GM21367 (cell line): Measurements from ENCODE around the gene AFG3L2.

Experiments
- ATAC-seq: cut with Tn5 transposase; IDR thresholded peaks from one replicate; pipeline ENCODE4 v1.9.1; 2021; ENCODE audit not compliant: unreplicated experiment

The AFG3L2 gene

DNA sequence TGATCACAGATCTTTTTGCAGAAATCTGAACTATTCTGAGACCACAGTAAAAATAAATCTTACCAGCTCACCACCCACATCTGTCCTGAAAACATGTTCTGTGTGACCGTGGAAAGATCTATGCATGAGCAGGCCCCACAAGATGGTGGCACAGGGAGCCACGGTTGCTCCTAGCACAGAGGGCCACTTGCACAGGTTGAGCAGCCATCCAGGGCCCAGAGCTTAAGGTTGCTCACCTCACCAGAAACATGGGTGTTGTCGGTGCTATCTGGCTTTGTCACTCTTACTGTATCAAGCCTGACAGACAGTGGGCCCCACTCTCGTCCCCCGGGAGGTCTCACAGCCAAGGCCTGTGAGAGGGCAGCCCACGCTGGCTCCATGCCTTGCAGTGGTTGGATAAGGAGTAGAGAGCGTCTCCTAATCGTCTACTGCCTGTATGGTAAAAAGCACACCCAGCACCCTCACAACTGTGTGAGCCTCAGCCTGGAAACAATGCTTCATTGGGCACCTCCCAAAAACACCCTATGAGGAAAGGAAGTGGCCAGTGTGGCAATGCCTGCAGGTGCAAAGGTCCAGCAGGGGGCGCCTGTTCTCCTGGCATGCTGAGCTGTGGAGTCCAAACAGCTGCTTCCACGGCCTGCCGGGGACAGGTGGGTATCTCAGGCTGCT, 49.4 kb downstream of the AFG3L2 start:
- ATAC-seq: peak; percentile 52

DNA sequence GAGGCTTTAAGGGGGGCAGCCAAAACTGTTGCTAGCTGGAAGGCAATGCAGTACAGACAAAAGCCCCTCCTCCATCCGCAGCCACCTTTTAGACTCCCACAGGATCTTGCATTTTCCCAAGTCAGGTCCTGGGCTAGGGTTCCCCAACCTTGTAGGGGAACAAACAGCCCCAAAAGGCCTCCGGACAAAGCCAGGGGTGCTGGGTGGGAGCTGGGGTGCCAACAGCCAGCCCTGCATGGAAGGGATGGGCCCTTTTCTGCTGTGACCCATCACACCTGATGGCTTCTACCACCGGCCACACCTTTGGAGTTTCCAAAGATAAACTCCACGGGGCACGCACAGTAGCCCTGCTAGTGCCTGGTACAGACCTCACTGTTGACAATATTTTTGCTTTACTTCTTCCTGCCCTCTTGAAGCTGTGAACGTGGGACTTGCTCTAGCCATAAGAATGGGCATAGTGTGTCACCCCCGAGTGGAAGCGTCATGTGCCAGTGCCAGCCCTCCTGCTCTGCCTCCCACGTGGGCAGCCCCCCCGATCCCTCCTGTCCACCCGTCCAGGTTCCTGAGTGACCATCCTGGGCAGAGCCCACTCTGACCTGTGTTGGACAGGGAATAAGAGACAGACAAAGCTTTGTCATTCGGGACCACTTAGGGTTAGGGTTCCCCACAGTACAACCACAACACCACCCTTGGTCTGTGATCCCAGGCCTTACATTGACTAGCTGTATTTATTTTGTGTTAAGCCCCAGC, 50.1 kb downstream of the AFG3L2 start:
- no peak for ATAC-seq

DNA sequence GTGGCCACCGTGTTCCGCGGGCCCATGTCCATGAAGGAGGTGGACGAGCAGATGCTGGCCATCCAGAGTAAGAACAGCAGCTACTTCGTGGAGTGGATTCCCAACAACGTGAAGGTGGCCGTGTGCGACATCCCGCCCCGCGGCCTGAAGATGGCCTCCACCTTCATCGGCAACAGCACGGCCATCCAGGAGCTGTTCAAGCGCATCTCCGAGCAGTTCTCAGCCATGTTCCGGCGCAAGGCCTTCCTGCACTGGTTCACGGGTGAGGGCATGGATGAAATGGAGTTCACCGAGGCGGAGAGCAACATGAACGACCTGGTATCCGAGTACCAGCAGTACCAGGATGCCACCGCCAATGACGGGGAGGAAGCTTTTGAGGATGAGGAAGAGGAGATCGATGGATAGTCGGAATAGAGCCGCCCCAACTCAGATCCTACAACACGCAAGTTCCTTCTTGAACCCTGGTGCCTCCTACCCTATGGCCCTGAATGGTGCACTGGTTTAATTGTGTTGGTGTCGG, 51.2 kb downstream of the AFG3L2 start:
- ATAC-seq: no peak

DNA sequence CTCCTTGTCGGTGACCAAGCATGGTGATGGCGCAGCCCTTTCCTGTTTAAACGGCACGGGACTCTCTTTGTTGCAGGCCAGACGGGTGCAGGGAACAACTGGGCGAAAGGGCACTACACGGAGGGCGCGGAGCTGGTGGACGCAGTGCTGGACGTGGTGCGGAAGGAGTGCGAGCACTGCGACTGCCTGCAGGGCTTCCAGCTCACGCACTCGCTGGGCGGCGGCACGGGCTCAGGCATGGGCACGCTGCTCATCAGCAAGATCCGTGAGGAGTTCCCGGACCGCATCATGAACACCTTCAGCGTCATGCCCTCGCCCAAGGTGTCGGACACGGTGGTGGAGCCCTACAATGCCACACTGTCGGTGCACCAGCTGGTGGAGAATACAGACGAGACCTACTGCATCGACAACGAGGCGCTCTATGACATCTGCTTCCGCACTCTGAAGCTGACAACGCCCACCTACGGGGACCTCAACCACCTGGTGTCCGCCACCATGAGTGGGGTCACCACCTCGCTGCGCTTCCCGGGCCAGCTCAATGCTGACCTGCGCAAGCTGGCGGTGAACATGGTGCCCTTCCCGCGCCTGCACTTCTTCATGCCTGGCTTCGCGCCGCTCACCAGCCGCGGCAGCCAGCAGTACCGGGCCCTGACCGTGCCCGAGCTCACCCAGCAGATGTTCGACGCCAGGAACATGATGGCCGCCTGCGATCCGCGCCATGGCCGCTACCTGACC, 51.9 kb downstream of the AFG3L2 start:
- ATAC-seq: no peak

DNA sequence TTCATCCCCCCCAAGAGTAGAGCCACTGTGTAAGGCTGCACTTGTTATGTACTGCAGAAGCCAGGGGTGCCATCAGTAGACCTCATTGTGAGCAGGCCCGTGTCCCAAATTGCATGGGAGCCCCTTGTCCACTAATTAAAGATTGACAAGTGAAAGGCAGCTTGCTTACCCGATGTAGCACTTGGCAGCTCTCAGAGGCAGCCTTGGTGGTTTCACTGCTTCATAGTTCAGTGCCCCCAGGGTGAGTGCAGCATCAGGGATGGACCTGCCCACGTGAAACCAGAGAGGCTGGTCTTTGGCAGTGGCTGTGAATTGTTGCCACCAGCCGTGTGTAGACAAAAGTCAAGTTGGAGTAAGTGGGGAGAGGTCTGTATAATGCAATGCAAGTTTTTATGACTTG, 55.7 kb downstream of the AFG3L2 start:
- ATAC-seq: peak; percentile 45

DNA sequence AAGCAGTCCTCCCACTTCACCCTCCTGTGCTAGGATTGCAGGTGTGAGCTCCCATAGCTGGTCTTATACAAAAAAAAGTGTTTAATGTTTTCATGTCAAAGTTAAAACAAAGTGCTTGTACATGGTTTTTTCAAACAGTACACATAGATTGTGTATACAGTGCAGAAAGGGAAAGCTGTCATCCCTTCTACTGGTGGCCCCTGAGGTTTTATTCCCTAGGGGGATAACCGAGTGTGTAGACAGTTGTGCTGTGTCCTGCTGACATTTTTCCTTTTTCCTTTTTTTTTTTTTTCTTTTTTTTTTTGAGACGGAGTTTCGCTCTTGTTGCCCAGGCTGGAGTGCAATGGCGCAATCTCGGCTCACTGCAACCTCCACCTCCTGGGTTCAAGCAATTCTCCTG, 58.2 kb downstream of the AFG3L2 start:
- ATAC-seq: no peak

DNA sequence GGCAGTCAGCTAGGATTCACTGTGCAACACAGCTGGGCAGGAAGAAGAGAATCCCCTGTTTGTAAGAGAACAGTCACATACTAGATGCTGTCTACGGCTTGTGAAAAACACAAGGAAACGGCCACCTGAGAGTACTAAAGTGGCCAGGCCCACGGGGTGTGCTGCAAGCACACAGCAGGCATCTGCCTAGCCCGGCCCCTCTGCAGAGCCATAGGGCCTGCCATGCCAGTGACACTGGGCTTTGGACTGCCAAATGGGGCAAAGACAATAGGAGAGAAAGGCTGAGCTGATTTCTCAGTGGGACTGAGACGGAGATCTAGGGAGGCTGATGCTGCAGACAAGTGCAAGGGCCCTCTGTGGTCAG, 58.7 kb downstream of the AFG3L2 start:
- ATAC-seq: no peak

DNA sequence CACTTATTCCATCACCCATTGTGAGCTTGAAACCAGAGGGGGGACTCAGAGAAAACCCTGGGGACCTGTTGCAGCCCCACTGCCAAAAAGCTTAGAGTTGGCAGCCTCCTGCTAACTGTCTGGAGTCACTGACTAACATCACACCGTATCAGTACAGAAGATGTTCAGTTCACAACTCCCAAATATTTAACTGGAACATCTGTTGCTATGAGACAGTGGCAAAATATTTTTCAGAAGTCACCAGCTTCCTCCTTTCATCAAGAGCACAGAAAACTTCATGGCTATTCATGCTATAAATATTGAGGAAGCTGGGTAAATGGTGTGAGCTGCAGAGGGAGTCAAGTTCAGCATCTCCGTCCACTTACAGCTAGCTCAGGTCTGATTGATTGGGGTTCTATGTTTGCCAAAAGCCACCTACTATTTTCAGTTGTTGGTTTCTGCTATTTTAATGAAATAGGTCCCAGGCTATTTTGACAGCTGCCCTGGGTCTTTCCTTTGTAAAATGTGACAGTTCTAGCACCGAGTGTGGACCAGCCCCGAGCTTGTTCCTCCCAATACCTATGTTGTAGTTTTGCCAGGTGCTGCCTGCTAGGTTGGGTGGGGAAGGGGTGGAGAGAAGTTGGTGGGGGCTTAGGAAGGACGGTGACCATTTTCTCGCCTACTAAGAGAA, 59.2 kb downstream of the AFG3L2 start:
- ATAC-seq: no peak

DNA sequence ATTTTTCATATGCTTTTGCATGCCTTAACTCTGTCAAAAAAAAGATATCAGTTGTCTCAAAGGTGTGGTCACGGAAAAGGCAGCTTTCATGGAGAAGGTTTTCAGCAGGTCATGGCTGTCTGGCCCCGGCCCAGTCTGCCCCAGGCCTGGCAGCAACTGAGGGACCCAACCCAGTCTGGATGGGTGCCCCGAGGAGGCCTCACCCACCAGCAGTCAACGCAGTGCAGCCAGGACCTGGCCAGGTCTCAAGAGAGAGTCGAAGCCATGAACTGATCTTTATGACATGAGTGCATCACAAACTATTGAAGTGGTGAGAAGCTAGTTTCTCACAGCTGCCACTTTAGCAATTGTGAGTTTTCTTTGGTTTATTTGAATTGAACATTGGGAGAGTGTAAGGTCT, 61.1 kb downstream of the AFG3L2 start:
- no peak for ATAC-seq

DNA sequence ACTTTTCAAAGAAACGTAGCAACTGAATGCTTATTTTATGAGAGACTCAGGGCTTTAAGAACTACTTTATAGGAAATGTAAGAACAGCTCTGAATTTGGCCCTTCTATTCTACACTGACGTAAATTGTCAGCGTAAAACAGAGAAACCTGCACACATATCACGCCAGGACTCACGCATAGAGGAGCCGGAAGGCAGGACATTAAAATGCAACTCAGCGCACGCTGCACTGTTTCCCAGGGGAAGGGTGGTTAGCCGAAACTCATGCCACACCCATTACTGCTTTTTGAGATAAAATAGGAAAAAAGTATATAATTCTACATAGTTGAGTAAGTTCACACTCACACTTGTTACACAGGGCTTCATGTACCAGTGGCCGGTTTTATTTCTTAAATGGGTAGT, 61.5 kb downstream of the AFG3L2 start:
- no peak for ATAC-seq

DNA sequence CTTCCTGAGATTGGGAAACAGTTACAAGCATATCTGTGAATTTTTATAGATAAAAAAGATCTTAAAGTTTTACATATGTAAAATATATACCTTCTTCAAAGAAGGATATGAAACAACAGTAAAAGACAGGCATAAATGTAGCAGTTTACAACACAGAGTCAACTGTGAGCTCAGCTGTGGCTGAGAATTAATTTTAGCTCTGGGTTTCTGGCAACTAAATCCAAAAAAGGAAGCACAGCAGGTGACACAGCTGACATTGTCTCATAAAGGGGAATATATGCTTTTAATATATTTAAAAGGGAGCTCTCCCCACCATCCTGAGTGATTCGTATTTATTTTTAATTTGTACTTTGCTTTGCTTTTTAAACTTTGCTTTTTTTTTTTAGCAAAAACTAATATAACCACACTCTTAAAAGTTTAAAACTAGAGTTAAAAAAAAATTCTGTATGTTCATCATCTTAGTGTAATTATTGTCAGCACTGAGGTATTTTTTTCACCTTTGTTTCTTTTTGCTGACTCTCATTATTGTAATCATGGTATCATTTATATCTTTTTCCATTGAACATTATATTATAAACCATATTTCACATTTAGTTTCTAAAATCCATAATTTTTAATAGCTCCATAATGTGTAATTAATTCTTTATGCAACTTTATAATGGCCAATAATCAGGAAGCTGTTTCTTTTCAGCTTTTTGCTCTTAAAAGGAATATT, 62.3 kb downstream of the AFG3L2 start:
- peak; percentile 51 for ATAC-seq

DNA sequence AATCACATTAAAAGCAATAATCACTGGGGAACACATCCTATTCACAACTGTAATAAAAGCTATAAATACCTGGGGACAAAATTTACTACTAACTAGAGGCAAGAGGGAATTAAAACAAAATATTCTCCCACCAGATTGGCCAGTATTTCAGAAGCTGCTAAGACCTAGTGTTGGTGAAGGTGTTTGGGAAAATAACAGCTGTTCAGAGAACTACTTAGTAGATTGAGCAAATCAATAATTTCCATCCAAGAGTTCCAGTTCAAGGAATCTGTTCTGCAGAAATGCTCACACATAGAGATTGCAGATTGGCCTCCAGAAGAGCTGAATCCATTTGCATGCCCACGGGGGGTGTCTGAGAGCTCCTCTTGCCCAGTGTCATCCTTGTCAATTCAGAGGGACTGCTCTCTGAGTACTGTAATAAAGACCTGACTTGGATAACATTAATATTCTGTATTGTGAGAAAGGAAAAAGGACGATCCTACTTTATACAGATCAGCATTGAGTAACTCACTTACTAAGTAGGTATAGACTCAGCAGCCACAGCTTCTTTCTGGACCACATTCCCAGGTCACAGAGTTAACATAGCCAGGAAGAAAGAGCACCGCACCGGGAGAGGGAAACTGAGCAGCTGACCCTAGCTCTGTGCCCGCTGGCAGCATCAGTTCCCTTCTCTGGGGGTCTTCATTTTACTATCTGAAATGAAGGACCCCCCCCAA, 63.3 kb downstream of the AFG3L2 start:
- no peak for ATAC-seq

DNA sequence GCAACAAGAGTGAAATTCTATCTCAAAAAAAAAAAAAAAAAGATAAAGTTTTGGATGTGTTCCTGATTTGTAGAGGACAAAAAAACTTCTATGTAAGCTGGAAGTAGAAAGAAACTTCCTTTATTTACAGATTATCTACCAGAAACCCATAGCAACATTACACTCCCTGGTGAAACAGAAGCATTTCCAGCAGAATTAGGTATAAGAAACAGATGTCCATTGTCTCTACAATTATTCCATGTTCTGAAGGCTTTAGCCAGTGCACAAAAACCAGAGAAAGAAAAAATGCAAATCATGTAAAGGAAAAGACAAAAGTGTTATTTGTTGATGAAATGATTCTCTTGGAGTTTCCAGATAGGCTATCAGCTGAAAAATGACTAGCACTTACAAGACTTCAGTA, 64.1 kb downstream of the AFG3L2 start:
- ATAC-seq: no peak

DNA sequence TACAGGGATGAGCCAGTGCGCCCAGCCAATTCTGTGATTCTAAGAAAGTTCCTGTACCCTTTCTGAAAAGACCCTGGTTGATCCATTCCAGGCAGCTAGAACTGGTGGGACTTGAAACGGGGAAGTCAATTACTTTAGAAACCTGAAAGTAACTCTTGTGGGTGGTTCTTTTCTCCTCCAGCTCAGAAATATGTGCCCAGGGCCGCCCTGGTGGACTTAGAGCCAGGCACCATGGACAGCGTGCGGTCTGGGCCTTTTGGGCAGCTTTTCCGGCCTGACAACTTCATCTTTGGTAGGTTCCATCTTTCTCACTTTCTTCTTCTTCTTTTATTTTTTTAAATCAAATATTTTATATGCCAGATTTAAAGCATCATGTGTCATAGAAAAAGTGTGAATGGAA, 66.3 kb downstream of the AFG3L2 start:
- no peak for ATAC-seq

DNA sequence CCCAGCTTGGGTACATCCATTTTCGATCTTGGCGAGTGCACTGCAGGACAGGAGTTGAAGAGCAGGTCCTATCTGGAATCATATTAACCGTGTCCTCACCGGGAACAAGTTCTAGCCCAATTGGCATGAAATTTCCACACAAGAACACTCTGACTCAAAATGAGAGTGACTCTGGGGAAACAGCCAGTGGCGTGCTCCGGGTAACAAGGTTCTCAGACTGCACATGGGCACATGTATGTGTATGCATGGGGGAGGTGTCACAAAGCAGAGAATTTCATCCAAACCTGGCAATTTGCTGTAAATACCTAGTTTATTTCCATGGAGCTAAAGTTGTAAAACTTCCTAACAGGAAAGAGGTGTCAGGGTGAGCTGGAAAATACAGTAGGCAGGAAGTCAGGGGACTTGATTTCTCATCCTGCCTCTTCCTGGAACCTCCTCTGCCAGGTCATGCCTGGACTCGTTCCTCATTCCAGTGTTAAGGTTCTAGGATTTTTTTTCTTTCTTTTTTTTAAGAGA, 67.3 kb downstream of the AFG3L2 start:
- no peak for ATAC-seq

DNA sequence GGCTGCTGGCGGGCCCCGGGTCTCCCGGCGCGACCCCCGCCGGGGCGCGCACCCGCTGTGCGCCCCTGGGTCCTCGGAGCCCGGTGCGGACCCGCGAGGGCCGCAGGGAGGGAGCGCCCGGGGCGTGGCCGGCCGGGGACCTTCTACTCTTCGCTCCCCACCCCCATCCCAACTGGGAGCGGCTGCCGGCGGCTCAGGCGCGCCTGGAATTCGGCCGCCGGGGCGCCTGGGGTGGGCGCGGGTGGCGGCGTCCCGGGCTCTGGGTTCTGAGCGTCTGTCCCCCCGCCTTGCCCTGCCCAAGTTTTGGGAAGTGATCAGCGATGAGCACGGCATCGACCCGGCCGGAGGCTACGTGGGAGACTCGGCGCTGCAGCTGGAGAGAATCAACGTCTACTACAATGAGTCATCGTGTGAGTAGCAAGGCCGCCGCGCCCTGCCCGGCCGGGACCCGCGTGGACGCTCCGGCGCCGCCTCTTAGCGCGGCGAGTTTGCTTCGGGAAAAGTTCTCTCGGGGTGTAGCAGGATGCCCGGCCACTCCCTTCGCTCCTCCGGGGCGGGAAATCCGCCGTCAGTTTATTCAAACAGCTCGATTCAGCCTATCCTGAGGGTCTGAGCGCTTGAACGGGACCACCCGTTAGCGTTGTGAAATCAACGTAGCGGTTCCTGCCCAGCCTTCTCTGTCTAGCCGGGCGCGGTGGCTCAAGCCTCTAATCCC, 68.5 kb downstream of the AFG3L2 start:
- ATAC-seq: peak; percentile 52

DNA sequence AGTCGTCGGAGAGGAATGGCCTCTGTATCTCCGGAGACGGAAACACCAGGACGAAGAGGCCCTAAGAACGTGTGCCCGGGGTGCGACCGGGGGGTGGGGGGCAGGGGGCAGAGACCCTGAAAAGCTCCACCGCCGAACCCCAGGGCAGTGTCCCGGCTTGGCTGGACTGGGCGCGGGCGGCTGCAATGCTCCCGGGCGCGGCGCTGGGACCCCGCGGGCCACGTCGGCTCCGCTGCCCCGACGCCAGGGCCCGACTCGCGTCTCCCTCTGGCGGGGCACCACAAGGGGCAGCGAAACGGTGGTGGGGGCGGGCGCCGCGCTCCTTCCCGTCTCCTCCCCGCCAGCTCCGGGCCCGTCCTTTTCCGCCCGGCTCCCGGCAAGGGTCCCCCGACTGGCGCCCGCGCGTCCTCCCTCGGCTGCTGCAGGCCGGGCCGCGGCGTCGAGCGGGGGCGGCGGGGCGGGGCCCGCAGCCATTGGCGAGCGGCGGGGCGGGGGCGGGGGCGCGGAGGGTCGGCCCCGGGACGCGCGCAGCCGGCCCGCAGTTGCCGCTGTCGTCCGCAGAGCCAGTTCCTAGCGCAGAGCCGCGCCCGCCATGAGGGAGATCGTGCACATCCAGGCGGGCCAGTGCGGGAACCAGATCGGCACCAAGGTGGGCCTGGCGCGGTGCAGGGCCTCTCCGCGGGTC, 69.2 kb downstream of the AFG3L2 start, which contains the start of gene TUBB6:
Gene TUBB6, plus strand, starts transcription at position 541 of the 685 bp plus-strand sequence. Its CDS starts 52 bp downstream, at position 593.
- ATAC-seq: peak; percentile 54
